OCI-LY7 (cell line): ENCODE data around the gene TANC1. TPM values are rescaled to one million over a fixed set of nuclear protein-coding genes. Genes with fewer than 3 reads are reported as not detected.

Experiments used
- BruUV-seq: library from RNA; stranded (reverse); fragments of 400-500 nt; replicated peaks from 2 replicates; lab custom pipeline; 2021; lab: Mats Ljungman, UMichigan
- CTCF ChIA-PET: fragments of 300-600 bp; sonication (Branson Sonifier 250); formaldehyde crosslinking; loops from one replicate; lab custom pipeline; 2022; ENCODE audit warnings: antibody characterized with exemption; ENCODE audit not compliant: unreplicated experiment; lab: Charles Lee
- POLR2A ChIA-PET: fragments of 300-600 bp; sonication (Branson Sonifier 250); formaldehyde crosslinking; loops from one replicate; lab custom pipeline; 2022; ENCODE audit warnings: antibody characterized with exemption; lab: Charles Lee
- DNase-seq: peaks from one replicate; pipeline ENCODE4 v3.0.0-alpha.2; 2015; ENCODE audit warnings: low spot score
- H2AFZ ChIP-seq: fragments of 200-600 bp; sonication (generic), shearing (Covaris generic); 2 replicates; pipeline ENCODE4 v1.6.1; 2014; ENCODE audit warnings: mild to moderate bottlenecking, antibody characterized with exemption, low read length, moderate library complexity
- H3K27ac ChIP-seq: fragments of 200-600 bp; sonication (generic); 2 replicates; pipeline ENCODE4 v1.5.1; 2014; ENCODE audit warnings: mixed run types, low read depth, mild to moderate bottlenecking, moderate library complexity, low read length, inconsistent platforms; ENCODE audit not compliant: poor library complexity, severe bottlenecking
- H3K36me3 ChIP-seq: fragments of 200-600 bp; sonication (generic); 2 replicates; pipeline ENCODE4 v1.6.1; 2014; ENCODE audit warnings: mild to moderate bottlenecking, antibody characterized with exemption, low read length, moderate library complexity, mixed read lengths; ENCODE audit not compliant: insufficient read depth
- H3K4me1 ChIP-seq: fragments of 200-600 bp; sonication (generic); 2 replicates; pipeline ENCODE4 v1.5.1; 2014; ENCODE audit warnings: mild to moderate bottlenecking, low read length; ENCODE audit not compliant: insufficient read depth, poor library complexity, severe bottlenecking
- H3K4me2 ChIP-seq: fragments of 200-600 bp; sonication (generic); 2 replicates; pipeline ENCODE4 v1.6.1; 2014; ENCODE audit warnings: mild to moderate bottlenecking, low read length
- H3K4me3 ChIP-seq: fragments of 200-600 bp; sonication (generic); 2 replicates; pipeline ENCODE4 v1.5.1; 2014; ENCODE audit warnings: mild to moderate bottlenecking, low read depth, low read length; ENCODE audit not compliant: poor library complexity, severe bottlenecking
- H3K79me2 ChIP-seq: fragments of 200-600 bp; sonication (generic); 2 replicates; pipeline ENCODE4 v1.6.1; 2016; ENCODE audit warnings: low read depth, mild to moderate bottlenecking, low read length, moderate library complexity, mixed read lengths; ENCODE audit not compliant: insufficient read depth
- H3K9me2 ChIP-seq: fragments of 200-600 bp; sonication (generic); 2 replicates; pipeline ENCODE4 v1.6.1; 2016; ENCODE audit warnings: mild to moderate bottlenecking, low read length, mixed read lengths; ENCODE audit not compliant: insufficient read depth
- H3K9me3 ChIP-seq: fragments of 200-600 bp; sonication (generic); 2 replicates; pipeline ENCODE4 v1.6.1; 2014; ENCODE audit warnings: mild to moderate bottlenecking, mixed run types, low read length, mixed read lengths
- H4K20me1 ChIP-seq: fragments of 200-600 bp; sonication (generic); 2 replicates; pipeline ENCODE4 v1.6.1; 2014; ENCODE audit warnings: mild to moderate bottlenecking, antibody characterized with exemption, low read length, moderate library complexity, mixed read lengths; ENCODE audit not compliant: insufficient read depth
- CTCF ChIP-seq: fragments of 200-600 bp; sonication (generic); conservative IDR thresholded peaks from 2 replicates; pipeline ENCODE4 v1.5.1; 2014; ENCODE audit warnings: mild to moderate bottlenecking, antibody characterized with exemption, low read length, moderate library complexity, mixed read lengths
- EZH2phosphoT487 ChIP-seq: fragments of 200-600 bp; sonication (generic); IDR thresholded peaks from 2 replicates; pipeline ENCODE4 v1.6.1; 2018; ENCODE audit warnings: low read depth, borderline replicate concordance, mild to moderate bottlenecking, mixed run types, antibody characterized with exemption, low read length, moderate library complexity, mixed read lengths
- intact Hi-C: fragments of 100-400 bp; cut with micrococcal nuclease; formaldehyde crosslinking; loops from one replicate; pipeline ENCODE4 v1.10.0; 2022; ENCODE audit not compliant: unreplicated experiment
- total RNA-seq, 2 experiments: library from RNA; depleted of rRNA in 1 of 2; stranded (reverse); fragments of >200 nt in 1 of 2; shearing (Covaris generic) in 1 of 2; gene quantifications; 2 replicates each; pipeline ENCODE4 v1.2.3, GENCODE V29; 2014 to 2022

The TANC1 gene
- total RNA-seq, 2 experiments from 2014 or later: 0.04 TPM; not detected in 1

GRCh38 chr2:159272156-159272555 is 303.7 kb downstream of the TANC1 start:
- intact Hi-C loops: no loop called here
- 0 out of 2 replicates have a peak, but pooled peaks cover 3% of the 10 kb centered on the region for H3K9me2 ChIP-seq
- no peak overlapping the region for H3K4me2 ChIP-seq
- CTCF ChIA-PET: no interaction called here
- POLR2A ChIA-PET: interaction anchor here (0.5 to 0.8 kb wide), 2 partner anchors 15 to 120 kb away, joined by 3 read pairs; no protein-coding TSS in a partner anchor
- no peaks in the 10 kb centered on the region for H3K36me3 ChIP-seq
- no peak overlapping the region for H3K27ac ChIP-seq
- no peaks in the 10 kb centered on the region for H3K9me3 ChIP-seq
- TF ChIP-seq EZH2phosphoT487 (no peak), CTCF (no peak)
- no peak for DNase-seq
- H2AFZ ChIP-seq: no peak overlapping the region
- H3K79me2 ChIP-seq: no peaks in the 10 kb centered on the region
- no peaks in the 10 kb centered on the region for H3K4me1 ChIP-seq
- BruUV-seq: no TSS peak
- no peak overlapping the region for H3K4me3 ChIP-seq
- H4K20me1 ChIP-seq: no peaks in the 10 kb centered on the region

GRCh38 chr2:159275111-159275510 is 306.7 kb downstream of the TANC1 start:
- Histone ChIP-seq H3K27ac (no peak overlapping the region), H2AFZ (no peak overlapping the region), H3K4me1 (no peaks in the 10 kb centered on the region), H3K4me3 (no peak overlapping the region), H4K20me1 (no peaks in the 10 kb centered on the region), H3K9me3 (no peaks in the 10 kb centered on the region), H3K36me3 (no peaks in the 10 kb centered on the region), H3K79me2 (no peaks in the 10 kb centered on the region), H3K4me2 (no peak overlapping the region), H3K9me2 (no peaks in the 10 kb centered on the region)
- intact Hi-C loops: no loop called here
- BruUV-seq: no TSS peak
- POLR2A ChIA-PET: no interaction called here
- CTCF ChIA-PET: no interaction called here
- TF ChIP-seq CTCF (no peak), EZH2phosphoT487 (no peak)
- no peak for DNase-seq

- TF ChIP-seq EZH2phosphoT487 (no peak), CTCF (no peak)
- Histone ChIP-seq H2AFZ (no peak overlapping the region), H3K9me2 (no peaks in the 10 kb centered on the region), H3K27ac (no peak overlapping the region), H3K4me1 (no peaks in the 10 kb centered on the region), H4K20me1 (no peaks in the 10 kb centered on the region), H3K4me3 (no peak overlapping the region), H3K36me3 (no peaks in the 10 kb centered on the region), H3K9me3 (no peaks in the 10 kb centered on the region), H3K79me2 (no peaks in the 10 kb centered on the region), H3K4me2 (no peak overlapping the region)
- CTCF ChIA-PET: no interaction called here
- POLR2A ChIA-PET: no interaction called here
- intact Hi-C loops: no loop called here
- DNase-seq: no peak
- BruUV-seq: no TSS peak
Observed at GRCh38 chr2:159279700-159280099, 311.3 kb downstream of the TANC1 start.
